ENCODE data around the gene GALNT16. TPM values are rescaled to one million over a fixed set of nuclear protein-coding genes. Genes with fewer than 3 reads are reported as not detected.
"Not testable (repeated sequence)": the region's sequence is repeated elsewhere in the genome, so short reads cannot be mapped to it uniquely, and the experiment has no call there.

The GALNT16 gene
- total RNA-seq, 1 experiment from 2014 or later = not detected

DNA sequence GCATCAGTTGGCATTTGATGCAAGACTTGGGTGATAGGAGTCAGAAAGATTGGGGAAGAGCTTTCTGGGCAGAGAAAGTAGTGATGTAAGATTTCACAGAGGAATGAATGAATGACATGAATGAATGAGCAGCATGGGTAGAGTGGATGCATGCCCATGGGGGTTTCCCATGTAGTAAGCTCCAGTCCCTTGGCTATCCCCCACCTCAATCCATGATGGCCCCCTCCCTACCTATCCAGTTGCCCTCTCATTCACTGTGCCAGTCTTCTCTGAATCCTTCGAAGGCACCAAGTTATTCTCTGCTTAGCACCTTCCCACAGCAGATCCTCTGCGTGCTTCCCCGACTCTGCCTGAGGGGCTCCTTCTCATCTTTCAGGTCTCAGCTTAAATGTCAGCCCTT, 106.1 kb downstream of the GALNT16 start:
- DNase-seq (ENCODE audit: low read depth) = no peak
- in situ Hi-C loops (cut with HindIII; ENCODE audit: low pct_unique_long_range_greater_than_20kb, low sequenced_read_pairs) = no loop called here

DNA sequence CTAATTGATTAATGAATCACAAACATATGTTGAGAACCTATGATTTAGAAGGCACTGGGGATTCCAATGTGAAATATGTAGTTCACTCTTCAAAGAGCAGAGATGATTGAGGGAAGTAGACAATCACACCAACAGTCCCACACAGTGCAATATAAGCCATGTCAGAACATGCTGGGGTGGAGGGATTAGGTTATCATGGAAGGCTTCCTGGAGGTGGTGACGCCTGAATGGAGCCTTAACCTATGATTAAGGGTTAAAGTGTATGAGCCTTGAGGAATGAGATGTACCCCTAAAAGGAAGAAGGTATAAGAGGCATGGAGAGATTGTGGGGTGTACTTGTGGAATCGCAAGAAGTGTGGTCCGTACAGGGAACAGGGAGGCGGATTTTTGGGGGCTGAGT, 106.8 kb downstream of the GALNT16 start:
- in situ Hi-C loops (cut with HindIII; ENCODE audit: low pct_unique_long_range_greater_than_20kb, low sequenced_read_pairs) = no loop called here
- no peak for DNase-seq (ENCODE audit: low read depth)

DNA sequence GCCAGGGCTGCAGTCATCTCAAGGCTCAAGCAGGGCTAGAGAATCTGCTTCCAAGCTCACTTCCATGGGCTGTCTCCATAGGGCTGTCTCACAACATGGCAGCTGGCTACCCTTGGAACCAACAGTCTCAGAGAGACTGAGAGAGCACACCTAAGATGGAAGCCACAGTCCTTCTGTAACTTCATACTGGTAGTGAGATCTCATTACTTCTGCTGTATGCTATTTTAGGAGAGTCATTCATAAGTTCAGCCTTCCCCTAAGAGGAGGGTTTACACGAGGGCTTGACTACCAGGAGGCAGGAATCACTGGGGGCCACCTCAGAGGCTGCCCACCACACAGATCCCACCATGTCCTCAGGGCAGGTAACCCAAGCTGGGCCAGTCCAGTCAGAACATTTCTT, 108.4 kb downstream of the GALNT16 start:
- in situ Hi-C loops (cut with HindIII; ENCODE audit: low pct_unique_long_range_greater_than_20kb, low sequenced_read_pairs) = no loop called here
- no peak for DNase-seq (ENCODE audit: low read depth)

DNA sequence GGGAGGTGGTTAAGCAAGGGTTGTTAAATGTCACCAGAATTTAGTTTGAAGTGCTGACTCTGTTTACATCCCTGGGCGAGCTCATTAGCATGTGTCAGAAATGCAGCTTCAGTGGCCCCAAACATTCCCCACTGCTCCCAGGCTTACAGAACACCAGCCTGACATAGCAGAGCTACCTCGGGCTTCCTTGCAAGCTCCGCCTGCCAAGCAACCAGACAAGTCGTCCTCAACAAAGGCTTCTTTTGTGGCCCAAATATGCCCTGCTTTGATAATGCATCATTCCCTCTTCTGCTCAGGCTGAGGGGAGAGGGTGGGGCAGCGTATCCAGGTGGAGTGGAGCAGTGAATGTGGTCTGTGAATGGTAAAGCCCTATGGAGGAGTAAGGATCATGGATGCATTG, 110.1 kb downstream of the GALNT16 start:
- in situ Hi-C loops (cut with HindIII; ENCODE audit: low pct_unique_long_range_greater_than_20kb, low sequenced_read_pairs) = no loop called here
- no peak for DNase-seq (ENCODE audit: low read depth)

DNA sequence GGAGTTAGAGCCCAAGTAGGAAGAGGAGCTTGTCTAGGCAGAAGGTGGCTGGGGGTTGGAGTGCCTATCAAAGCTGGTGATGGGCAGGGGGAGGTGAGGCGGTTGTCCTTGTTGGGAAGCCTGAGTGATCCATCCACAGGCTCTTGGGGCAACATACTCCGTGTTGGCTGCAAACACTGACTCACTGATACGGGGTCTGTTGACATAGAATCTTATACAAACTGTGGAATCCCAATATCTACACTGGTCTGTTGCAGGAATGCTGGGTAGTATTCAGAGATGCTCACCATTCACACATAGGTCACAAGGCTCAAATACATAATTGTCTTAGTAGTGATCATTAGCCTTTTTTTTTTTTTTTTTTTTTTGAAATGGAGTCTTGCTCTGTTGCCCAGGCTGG, 112.2 kb downstream of the GALNT16 start:
- no peak for DNase-seq (ENCODE audit: low read depth)
- in situ Hi-C loops (cut with HindIII; ENCODE audit: low pct_unique_long_range_greater_than_20kb, low sequenced_read_pairs) = no loop called here

DNA sequence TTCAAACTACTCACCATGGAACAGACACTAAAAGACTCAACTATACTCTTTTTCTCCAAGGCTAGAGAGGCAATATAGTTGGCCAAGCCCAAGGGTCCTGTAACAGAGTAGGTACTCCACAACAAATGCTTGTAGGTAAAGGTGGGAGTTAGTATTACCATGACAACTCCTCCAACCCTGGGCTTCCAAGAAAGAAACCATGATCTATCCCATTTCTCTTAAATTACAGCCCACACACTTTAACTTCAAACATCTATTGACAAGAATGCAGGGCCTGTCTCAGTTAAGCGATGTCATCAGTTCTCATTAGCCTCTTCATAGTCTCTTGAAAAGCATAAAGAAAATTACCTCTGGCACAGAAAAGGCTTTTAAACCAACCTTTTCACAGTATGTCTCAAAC, 113.1 kb downstream of the GALNT16 start:
- in situ Hi-C loops (cut with HindIII; ENCODE audit: low pct_unique_long_range_greater_than_20kb, low sequenced_read_pairs) = no loop called here
- no peak for DNase-seq (ENCODE audit: low read depth)

DNA sequence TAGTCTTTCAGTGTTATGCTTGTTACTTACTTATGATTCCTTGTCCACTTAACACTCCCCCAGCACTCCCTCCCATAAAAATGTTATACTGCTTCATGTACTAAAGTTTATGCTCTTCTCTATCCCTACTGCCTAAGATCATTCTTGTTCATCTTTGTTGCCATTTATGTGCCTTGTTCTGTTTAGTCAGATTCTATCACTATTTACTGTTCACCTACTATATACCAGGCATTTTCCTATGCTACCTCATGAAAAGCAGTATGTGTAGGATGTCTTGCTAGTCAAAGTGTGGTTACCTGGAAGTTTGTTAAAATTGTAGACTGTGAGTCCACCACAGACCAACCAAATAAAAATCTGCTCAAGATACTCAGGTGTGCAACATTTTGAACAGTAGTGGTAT, 114.3 kb downstream of the GALNT16 start:
- no peak for DNase-seq (ENCODE audit: low read depth)
- in situ Hi-C loops (cut with HindIII; ENCODE audit: low pct_unique_long_range_greater_than_20kb, low sequenced_read_pairs) = no loop called here

DNA sequence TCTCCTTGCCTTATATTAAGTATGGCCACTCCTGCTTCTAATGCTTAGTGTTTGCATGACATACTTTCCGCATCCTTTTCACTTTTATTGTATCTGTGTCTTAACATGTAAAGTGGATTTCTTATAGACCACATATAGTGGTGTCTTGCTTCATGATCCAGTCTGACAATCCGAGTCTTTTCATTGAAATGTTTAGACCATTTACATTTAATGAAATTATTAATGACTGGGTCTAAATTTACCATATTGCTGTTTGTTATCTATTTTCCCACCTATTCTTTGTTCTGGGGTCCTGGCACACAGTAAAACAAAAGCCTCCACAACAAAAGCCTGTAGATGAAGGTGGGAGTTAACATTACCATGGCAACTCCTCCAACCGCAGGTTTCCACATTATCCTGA, 115.2 kb downstream of the GALNT16 start:
- in situ Hi-C loops (cut with HindIII; ENCODE audit: low pct_unique_long_range_greater_than_20kb, low sequenced_read_pairs) = no loop called here

DNA sequence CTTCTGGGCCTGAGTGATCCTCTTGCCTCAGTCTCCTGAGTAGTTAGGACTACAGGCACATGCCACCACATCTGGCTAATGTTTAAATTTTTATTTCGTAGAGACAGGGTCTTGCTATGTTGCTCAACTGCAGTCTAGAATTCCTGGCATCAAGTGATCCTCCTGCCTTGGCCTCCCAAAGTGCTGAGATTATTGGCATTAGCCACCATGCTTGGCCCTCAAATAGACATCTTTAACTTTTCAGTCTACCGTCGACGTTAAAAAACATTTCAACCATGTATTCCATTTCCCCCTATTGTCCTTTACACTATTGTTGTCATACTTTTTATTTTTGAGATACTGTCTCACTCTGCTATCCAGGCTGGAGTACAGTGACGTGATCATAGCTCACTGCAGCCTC, 115.8 kb downstream of the GALNT16 start:
- DNase-seq (ENCODE audit: low read depth) = no peak
- in situ Hi-C loops (cut with HindIII; ENCODE audit: low pct_unique_long_range_greater_than_20kb, low sequenced_read_pairs) = no loop called here

More for the DNA sequence above, 115.2 kb downstream of the GALNT16 start:
- no peak for DNase-seq (ENCODE audit: low read depth)

DNA sequence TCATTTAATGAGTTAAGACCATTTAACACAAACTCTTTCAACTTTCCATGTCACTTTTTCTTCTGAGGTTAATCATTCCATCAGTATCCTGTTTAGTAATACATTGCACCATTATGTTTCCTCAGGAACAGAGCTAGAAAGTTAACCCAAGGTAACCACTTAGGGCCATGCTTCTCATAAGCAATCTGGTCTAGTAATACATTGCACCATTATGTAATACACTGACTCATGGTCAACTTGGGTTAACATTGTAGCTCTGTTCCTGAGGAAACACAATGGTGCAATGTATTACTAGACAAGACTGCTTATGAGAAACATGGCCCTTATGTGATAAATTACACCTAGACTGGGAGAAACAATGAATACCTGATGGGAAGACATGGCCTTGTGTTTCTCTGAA, 116.5 kb downstream of the GALNT16 start:
- in situ Hi-C loops (cut with HindIII; ENCODE audit: low pct_unique_long_range_greater_than_20kb, low sequenced_read_pairs) = no loop called here
- peak; percentile 12 for DNase-seq (ENCODE audit: low read depth)

DNA sequence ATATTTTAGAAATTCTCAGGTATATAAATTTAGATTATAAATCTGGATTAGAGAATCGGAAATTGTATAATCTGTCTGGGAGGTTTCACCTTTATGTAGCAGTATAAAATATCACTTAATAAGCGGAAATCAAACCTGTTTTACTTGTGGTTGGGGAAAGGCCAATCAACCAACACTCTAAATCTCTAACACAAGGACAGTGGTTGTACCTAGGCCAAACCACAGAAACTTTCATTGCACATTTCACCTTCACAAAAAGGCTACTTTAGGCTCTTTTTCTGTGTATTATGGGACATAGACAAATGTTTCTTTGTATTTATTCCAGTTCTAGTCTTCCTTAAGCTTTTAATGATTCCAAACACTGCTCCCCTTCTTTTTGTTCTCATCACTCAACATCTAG, 118.3 kb downstream of the GALNT16 start:
- in situ Hi-C loops (cut with HindIII; ENCODE audit: low pct_unique_long_range_greater_than_20kb, low sequenced_read_pairs) = no loop called here
- no peak for DNase-seq (ENCODE audit: low read depth)

DNA sequence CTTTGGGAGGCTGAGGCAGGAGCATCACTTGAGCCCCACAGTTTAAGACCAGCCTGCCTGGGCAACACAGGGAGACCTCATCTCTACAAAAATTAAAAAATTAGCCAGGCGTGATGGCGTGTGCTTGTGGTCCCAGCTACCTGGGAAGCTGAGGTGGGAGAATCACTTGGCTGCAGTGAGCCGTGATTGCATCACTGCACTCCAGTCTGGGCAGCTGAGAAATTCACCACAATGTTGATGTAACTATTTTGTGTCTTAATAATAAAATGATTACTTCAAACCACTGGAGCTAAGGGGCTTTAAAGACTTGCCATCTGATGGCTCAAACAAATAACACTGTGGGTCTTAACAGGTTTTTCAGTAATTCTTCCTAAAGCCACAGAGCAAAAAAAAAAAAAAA, 127.4 kb downstream of the GALNT16 start:
- DNase-seq (ENCODE audit: low read depth) = no peak
- in situ Hi-C loops (cut with HindIII; ENCODE audit: low pct_unique_long_range_greater_than_20kb, low sequenced_read_pairs) = no loop called here

DNA sequence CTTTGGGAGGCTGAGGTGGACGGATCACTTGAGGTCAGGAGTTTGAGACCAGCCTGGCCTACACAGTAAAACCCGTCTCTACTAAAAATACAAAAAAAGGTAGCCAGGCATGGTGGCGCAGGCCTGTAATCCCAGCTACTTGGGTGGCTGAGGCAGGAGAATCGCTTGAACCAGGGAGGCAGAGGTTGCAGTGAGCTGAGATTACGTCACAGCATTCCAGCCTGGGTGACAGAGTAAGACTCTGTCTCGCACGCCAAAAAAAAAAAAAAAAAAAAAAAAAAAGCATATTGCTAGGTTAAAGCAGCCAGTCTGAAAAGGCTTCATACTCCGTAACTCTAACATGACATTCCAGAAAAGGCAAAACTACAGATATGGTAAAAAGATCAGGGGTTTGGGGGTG, 131.4 kb downstream of the GALNT16 start:
- in situ Hi-C loops (cut with HindIII; ENCODE audit: low pct_unique_long_range_greater_than_20kb, low sequenced_read_pairs); DNase-seq (ENCODE audit: low read depth): not testable (repeated sequence)

DNA sequence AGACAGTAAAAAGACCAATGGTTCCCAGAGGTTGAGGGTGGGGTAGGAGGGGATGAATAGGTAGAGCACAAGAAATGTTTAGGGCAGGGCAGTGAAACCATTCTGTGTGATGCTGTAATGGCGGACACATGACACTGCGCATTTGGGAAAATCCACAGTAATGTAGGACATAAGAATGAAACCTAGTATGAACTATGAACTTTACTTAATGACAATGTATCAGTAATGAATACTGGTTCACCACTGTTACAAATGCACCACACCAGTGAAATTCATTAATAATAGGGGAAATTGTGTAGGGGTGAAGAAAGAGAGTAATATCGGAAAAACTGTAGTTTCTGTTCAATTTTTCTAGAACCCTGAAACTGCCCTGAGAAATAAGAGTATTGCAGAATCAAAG, 132.5 kb downstream of the GALNT16 start:
- in situ Hi-C loops (cut with HindIII; ENCODE audit: low pct_unique_long_range_greater_than_20kb, low sequenced_read_pairs) = no loop called here
- DNase-seq (ENCODE audit: low read depth) = no peak

DNA sequence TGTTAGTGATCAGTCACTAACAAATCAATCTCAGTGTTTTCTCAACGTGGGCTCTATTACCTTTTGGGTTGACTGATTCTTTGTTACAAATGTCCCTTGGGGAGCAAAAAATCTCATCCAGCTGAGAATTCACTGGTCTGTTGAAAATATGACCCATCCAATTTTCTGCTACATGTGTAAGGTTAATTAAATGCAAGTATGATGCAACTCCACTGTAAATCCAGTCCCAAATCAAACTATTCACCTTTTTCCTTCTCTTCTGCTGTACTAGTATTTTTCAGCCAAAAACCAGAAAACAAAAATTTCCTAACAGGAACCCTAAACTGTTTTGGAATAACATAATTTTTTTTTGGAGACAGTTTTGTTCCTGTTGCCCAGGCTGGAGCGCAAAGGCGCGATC, 136.0 kb downstream of the GALNT16 start:
- DNase-seq (ENCODE audit: low read depth) = no peak
- in situ Hi-C loops (cut with HindIII; ENCODE audit: low pct_unique_long_range_greater_than_20kb, low sequenced_read_pairs) = no loop called here

DNA sequence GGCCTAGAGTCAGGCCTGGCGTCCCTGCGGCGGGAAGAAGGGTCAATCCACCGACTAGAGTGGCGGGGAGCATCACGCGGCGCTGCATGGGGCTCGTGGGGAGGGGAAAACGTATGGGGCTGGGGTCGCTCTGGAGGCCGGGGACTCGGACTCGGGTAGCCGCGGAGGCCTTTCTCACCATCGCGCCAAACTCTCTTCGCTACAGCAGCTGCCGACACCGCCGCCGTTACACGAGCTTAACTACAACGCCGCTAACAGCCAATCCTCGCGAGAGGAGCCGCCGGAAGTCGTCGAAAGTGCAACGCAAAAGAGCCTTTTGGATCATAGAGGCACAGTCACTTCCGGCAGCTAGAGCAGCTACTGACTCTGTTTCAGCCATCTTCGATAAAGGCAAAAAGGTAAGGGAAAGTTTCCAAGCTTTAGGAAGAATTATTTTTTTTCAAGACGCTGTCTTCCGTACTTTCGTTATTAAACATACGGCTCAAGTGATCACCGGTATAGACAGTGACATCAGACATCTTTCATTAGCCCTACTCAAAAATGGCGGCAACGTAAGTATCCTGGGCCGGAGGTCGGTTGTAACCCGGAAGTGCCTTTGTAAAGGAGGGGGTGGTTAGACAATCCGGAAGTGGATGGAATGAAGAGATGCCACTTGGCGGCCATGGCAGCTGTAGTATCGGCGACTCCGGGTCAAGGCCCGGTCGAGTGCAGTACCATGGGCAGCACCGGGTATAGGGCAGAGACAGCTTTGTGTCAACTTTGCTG, 138.3 kb downstream of the GALNT16 start, which contains the start of the genes ERH and SLC39A9:
Gene ERH, minus strand, starts transcription at position 247 of the 765 bp plus-strand sequence. Its CDS starts 66 bp downstream, at position 181.
Gene SLC39A9, plus strand, starts transcription at position 640 of the 765 bp plus-strand sequence. CDS start 678 bp downstream, outside the sequence.
- in situ Hi-C loops (cut with HindIII; ENCODE audit: low pct_unique_long_range_greater_than_20kb, low sequenced_read_pairs) = no loop called here

DNA sequence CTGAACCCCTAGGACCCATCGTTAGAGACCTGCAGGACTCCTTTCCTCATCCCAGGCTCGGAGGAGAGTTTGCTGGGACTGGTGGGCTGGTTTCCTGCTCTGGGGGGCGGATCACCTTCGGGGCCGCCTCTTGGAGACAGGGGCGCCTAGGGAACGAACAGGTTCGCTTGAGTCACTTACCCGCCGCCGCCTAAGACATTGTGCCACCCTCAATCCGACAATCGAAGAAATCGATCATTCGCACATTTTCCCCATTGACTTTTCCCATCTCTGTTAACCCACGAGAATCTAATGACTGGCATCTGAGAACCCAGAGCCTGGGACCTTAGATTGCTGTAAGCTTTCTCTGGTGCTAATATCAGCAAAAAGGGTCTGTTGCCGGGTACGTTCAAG, 138.9 kb downstream of the GALNT16 start:
- DNase-seq (ENCODE audit: low read depth) = no peak
- in situ Hi-C loops (cut with HindIII; ENCODE audit: low pct_unique_long_range_greater_than_20kb, low sequenced_read_pairs) = no loop called here

More for the DNA sequence above, 138.3 kb downstream of the GALNT16 start, which contains the start of the genes ERH and SLC39A9:
- peak; percentile 95 for DNase-seq (ENCODE audit: low read depth)

DNA sequence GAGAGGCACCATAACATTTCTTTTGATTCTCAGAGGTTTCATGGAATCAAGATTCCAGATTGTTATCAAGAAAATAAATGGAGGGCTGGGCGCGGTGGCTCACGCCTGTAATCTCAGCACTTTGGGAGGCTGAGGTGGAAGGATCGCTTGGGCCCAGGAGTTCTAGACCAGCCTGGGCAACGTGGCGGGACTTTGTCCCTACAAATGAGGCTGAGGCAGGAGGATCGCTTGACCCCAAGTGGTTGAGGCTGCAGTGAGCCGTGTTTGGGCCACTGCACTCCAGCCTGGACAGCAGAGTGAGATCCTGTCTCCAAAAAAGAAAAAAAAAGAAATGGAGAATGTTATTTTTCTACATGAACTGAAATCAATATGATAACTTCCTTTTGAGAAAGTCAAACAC, 139.8 kb downstream of the GALNT16 start:
- DNase-seq (ENCODE audit: low read depth) = no peak
- in situ Hi-C loops (cut with HindIII; ENCODE audit: low pct_unique_long_range_greater_than_20kb, low sequenced_read_pairs) = no loop called here

DNA sequence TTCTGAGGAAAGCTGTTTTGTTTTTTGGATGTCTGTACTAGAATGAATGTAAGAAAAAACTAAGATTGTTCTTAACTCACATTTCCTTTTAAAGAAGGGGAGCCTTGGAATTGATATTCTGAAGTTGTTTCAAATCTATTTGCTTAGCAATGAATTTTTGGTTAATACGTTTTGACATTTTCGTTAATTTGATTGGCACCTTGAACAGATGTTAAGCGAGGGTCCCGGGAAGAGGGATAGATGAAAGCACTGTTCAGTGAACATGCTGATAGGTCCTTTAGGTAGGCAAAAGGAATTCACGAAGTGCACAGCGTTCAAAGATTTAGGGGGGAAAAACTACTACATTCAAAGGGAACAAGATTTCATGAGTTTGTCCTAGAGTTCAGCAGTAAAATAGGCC, 140.2 kb downstream of the GALNT16 start:
- in situ Hi-C loops (cut with HindIII; ENCODE audit: low pct_unique_long_range_greater_than_20kb, low sequenced_read_pairs) = no loop called here
- DNase-seq (ENCODE audit: low read depth) = no peak

DNA sequence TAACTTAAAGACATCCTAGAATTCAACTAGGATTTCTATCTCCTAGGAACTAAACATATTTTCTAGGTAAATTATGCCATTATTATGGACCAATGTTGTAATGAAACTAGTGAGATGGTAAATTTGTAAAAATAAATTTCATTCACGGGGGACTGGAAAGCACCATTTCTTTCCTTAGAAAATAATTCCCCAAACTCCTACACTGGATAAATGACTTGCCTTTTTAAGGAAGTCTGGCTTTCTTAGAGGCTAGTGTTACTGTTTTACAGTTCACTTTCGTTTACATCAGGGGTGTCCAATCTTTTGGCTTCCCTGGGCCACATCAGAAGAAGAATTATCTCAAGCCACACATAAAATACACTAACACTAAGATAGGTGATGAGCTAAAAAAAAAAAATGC, 141.9 kb downstream of the GALNT16 start:
- no peak for DNase-seq (ENCODE audit: low read depth)
- in situ Hi-C loops (cut with HindIII; ENCODE audit: low pct_unique_long_range_greater_than_20kb, low sequenced_read_pairs) = no loop called here

Data from Caki2 (cell line).